ENCODE measurements around the gene GTPBP4.

The GTPBP4 gene

DNA sequence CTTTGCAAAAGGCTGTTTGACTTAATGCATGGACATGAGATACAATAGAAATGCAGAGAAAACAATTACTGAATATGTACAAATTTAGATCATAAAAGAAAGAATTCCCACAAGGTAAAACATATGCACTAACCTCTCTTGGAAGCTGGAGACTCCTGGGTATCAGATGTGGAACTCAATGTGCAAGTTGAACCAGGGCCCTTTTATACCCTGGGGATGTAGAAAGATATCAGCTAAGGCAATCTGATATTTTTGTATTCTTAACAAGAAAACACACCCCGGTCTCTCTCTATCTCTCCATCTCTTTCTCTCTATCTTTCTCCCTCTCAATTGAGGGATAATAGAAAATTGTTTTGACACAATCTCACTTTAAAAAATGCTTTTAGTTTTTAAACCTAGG is 37.4 kb downstream of the GTPBP4 start, which contains the start of gene IDI2 (continued):
- TF ChIP-seq, protein P1, sequence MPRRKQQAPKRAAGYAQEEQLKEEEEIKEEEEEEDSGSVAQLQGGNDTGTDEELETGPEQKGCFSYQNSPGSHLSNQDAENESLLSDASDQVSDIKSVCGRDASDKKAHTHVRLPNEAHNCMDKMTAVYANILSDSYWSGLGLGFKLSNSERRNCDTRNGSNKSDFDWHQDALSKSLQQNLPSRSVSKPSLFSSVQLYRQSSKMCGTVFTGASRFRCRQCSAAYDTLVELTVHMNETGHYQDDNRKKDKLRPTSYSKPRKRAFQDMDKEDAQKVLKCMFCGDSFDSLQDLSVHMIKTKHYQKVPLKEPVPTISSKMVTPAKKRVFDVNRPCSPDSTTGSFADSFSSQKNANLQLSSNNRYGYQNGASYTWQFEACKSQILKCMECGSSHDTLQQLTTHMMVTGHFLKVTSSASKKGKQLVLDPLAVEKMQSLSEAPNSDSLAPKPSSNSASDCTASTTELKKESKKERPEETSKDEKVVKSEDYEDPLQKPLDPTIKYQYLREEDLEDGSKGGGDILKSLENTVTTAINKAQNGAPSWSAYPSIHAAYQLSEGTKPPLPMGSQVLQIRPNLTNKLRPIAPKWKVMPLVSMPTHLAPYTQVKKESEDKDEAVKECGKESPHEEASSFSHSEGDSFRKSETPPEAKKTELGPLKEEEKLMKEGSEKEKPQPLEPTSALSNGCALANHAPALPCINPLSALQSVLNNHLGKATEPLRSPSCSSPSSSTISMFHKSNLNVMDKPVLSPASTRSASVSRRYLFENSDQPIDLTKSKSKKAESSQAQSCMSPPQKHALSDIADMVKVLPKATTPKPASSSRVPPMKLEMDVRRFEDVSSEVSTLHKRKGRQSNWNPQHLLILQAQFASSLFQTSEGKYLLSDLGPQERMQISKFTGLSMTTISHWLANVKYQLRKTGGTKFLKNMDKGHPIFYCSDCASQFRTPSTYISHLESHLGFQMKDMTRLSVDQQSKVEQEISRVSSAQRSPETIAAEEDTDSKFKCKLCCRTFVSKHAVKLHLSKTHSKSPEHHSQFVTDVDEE (CRISPR knock-in tag; IDR thresholded peaks at IDR 0.05) = no peak
- TF ChIP-seq CSDC2 (CRISPR knock-in tag; IDR thresholded peaks at IDR 0.05) (no peak), ZC3H10 (CRISPR knock-in tag; IDR thresholded peaks at IDR 0.05) (no peak), BACH2 (CRISPR knock-in tag; IDR thresholded peaks at IDR 0.05; ENCODE audit: borderline replicate concordance) (no peak), TCF4 (CRISPR knock-in tag; IDR thresholded peaks at IDR 0.05; ENCODE audit: borderline replicate concordance) (no peak), PPARA (CRISPR knock-in tag; IDR thresholded peaks at IDR 0.05; ENCODE audit: borderline replicate concordance) (no peak), RARB (CRISPR knock-in tag; IDR thresholded peaks at IDR 0.05) (no peak)
- TF ChIP-seq, protein P2, sequence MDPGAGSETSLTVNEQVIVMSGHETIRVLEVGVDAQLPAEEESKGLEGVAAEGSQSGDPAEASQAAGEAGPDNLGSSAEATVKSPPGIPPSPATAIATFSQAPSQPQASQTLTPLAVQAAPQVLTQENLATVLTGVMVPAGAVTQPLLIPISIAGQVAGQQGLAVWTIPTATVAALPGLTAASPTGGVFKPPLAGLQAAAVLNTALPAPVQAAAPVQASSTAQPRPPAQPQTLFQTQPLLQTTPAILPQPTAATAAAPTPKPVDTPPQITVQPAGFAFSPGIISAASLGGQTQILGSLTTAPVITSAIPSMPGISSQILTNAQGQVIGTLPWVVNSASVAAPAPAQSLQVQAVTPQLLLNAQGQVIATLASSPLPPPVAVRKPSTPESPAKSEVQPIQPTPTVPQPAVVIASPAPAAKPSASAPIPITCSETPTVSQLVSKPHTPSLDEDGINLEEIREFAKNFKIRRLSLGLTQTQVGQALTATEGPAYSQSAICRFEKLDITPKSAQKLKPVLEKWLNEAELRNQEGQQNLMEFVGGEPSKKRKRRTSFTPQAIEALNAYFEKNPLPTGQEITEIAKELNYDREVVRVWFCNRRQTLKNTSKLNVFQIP (CRISPR knock-in tag; IDR thresholded peaks at IDR 0.05; ENCODE audit: borderline replicate concordance, low read depth) = no peak

GRCh38 chr10:1026578-1026977 is 38.3 kb downstream of the GTPBP4 start:
- TF ChIP-seq ZC3H10 (CRISPR knock-in tag; IDR thresholded peaks at IDR 0.05) (no peak), ZFP30 (CRISPR knock-in tag; IDR thresholded peaks at IDR 0.05) (no peak), PPARA (CRISPR knock-in tag; IDR thresholded peaks at IDR 0.05; ENCODE audit: borderline replicate concordance) (no peak), SNAI2 (CRISPR knock-in tag; IDR thresholded peaks at IDR 0.05) (no peak), ZNF70 (CRISPR knock-in tag; IDR thresholded peaks at IDR 0.05) (no peak), ESRRG (CRISPR knock-in tag; IDR thresholded peaks at IDR 0.05) (no peak), TOX (CRISPR knock-in tag; IDR thresholded peaks at IDR 0.05; ENCODE audit: borderline replicate concordance) (no peak), CREB5 (CRISPR knock-in tag; IDR thresholded peaks at IDR 0.05; ENCODE audit: low read depth) (no peak), ISL1 (CRISPR knock-in tag; IDR thresholded peaks at IDR 0.05) (no peak)
- TF ChIP-seq, protein P1 (CRISPR knock-in tag; IDR thresholded peaks at IDR 0.05) = no peak
- no peak for ATAC-seq

- ATAC-seq = no peak
- no peak for TF ChIP-seq ZNF8 (CRISPR knock-in tag; IDR thresholded peaks at IDR 0.05)
- TF ChIP-seq TCF4 (CRISPR knock-in tag; IDR thresholded peaks at IDR 0.05; ENCODE audit: borderline replicate concordance) = no peak
- TF ChIP-seq, protein P2 (CRISPR knock-in tag; IDR thresholded peaks at IDR 0.05; ENCODE audit: borderline replicate concordance, low read depth) = no peak
- no peak for TF ChIP-seq CSDC2 (CRISPR knock-in tag; IDR thresholded peaks at IDR 0.05)
- no peak for TF ChIP-seq PPARA (CRISPR knock-in tag; IDR thresholded peaks at IDR 0.05; ENCODE audit: borderline replicate concordance)
- no peak for TF ChIP-seq ZNF565 (CRISPR knock-in tag; conservative IDR thresholded peaks at IDR 0.05; ENCODE audit: low read depth)
- TF ChIP-seq, protein P3, sequence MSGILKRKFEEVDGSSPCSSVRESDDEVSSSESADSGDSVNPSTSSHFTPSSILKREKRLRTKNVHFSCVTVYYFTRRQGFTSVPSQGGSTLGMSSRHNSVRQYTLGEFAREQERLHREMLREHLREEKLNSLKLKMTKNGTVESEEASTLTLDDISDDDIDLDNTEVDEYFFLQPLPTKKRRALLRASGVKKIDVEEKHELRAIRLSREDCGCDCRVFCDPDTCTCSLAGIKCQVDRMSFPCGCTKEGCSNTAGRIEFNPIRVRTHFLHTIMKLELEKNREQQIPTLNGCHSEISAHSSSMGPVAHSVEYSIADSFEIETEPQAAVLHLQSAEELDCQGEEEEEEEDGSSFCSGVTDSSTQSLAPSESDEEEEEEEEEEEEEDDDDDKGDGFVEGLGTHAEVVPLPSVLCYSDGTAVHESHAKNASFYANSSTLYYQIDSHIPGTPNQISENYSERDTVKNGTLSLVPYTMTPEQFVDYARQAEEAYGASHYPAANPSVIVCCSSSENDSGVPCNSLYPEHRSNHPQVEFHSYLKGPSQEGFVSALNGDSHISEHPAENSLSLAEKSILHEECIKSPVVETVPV (CRISPR knock-in tag; IDR thresholded peaks at IDR 0.05) = no peak
- TF ChIP-seq ESRRG (CRISPR knock-in tag; IDR thresholded peaks at IDR 0.05) = no peak
- TF ChIP-seq TOX (CRISPR knock-in tag; IDR thresholded peaks at IDR 0.05; ENCODE audit: borderline replicate concordance) = no peak
- TF ChIP-seq, protein P1 (CRISPR knock-in tag; IDR thresholded peaks at IDR 0.05) = no peak
- no peak for TF ChIP-seq ZFP3 (CRISPR knock-in tag; IDR thresholded peaks at IDR 0.05)
- no peak for TF ChIP-seq PATZ1 (CRISPR knock-in tag; IDR thresholded peaks at IDR 0.05; ENCODE audit: borderline replicate concordance)
Measured at GRCh38 chr10:1029838-1030237, 41.6 kb downstream of the GTPBP4 start.

All from SK-N-SH treated with all-trans-retinoic acid at 6 μM for 48 hours (cell line).